Body of pancreas (tissue), 4 donors: ENCODE results near the gene FBXL7.

Experiments
- POLR2A ChIP-seq, 3 donors: fragments of 450-650 bp; IDR thresholded peaks; one replicate each; pipeline ENCODE4 v1.6.1; 2016; ENCODE audit warnings: antibody characterized with exemption in 3 of 3, mild to moderate bottlenecking in 2 of 3
- TF ChIP-seq, protein P1 (sequence below), 7 experiments: fragments of 450-650 bp in 4 of 7; fragments of 200-600 bp in 3 of 7; sonication (generic) in 3 of 7; IDR thresholded peaks; one replicate each; pipeline ENCODE4 v1.5.1; 2016 to 2019; ENCODE audit warnings: antibody characterized with exemption in 7 of 7

DNA sequence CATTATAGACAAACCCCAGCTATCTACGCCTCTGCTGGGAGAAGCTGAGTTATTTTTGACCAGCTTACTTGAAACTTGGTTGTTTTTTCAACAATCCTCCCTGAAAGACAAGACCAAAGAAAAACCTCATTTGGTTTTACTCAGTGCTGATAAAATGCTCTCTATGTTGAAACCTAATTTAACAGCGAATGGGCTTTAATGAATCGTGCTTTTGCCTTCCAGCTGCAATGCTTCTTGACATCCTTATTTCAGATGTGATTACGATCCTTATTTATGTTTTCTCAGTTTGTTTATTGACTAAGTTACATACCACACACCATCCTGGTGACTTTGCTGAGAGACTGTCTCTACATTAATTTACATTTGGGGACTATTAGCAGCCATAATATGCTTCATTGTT, 179.2 kb downstream of the FBXL7 start:
- TF ChIP-seq, protein P1, sequence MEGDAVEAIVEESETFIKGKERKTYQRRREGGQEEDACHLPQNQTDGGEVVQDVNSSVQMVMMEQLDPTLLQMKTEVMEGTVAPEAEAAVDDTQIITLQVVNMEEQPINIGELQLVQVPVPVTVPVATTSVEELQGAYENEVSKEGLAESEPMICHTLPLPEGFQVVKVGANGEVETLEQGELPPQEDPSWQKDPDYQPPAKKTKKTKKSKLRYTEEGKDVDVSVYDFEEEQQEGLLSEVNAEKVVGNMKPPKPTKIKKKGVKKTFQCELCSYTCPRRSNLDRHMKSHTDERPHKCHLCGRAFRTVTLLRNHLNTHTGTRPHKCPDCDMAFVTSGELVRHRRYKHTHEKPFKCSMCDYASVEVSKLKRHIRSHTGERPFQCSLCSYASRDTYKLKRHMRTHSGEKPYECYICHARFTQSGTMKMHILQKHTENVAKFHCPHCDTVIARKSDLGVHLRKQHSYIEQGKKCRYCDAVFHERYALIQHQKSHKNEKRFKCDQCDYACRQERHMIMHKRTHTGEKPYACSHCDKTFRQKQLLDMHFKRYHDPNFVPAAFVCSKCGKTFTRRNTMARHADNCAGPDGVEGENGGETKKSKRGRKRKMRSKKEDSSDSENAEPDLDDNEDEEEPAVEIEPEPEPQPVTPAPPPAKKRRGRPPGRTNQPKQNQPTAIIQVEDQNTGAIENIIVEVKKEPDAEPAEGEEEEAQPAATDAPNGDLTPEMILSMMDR (IDR thresholded peaks at IDR 0.05) = no peak
- TF ChIP-seq POLR2A (IDR thresholded peaks at IDR 0.05) = no peak
